Astrocyte of the cerebellum (primary cell): ENCODE measurements around the gene FCRL6.

Experiments used
- DNase-seq: peaks from one replicate; pipeline ENCODE4 v3.0.0-alpha.2; 2011; ENCODE audit warnings: low read depth
- H3K4me3 ChIP-seq: 2 replicates; pipeline ENCODE4 v1.5.1; 2011; ENCODE audit warnings: mild to moderate bottlenecking, low read depth, low read length, moderate library complexity
- CTCF ChIP-seq: IDR thresholded peaks from 2 replicates; pipeline ENCODE4 v1.5.1; 2012; ENCODE audit warnings: low read length, low read depth, moderate library complexity, mild to moderate bottlenecking; ENCODE audit errors: missing control alignments
- in situ Hi-C: cut with HindIII; loops from 2 replicates; pipeline ENCODE4 v1.10.0; 2017; ENCODE audit warnings: low sequenced_read_pairs

Gene FCRL6

GRCh38 chr1:159791031-159791430 is 11.1 kb upstream of the FCRL6 start:
- TF ChIP-seq CTCF: no peak

GRCh38 chr1:159791461-159791860 is 10.7 kb upstream of the FCRL6 start:
- in situ Hi-C loops: loop anchor here (25.0 kb wide), 1 partner anchor 221 kb away; no protein-coding TSS in a partner anchor
- no peak for DNase-seq
- no peak overlapping the region for H3K4me3 ChIP-seq
- TF ChIP-seq CTCF: no peak

More at GRCh38 chr1:159791031-159791430, 11.1 kb upstream of the FCRL6 start:
- in situ Hi-C loops: loop anchor here (25.0 kb wide), 1 partner anchor 221 kb away; no protein-coding TSS in a partner anchor
- no peak for DNase-seq
- H3K4me3 ChIP-seq: no peak overlapping the region

- H3K4me3 ChIP-seq: no peak overlapping the region
- TF ChIP-seq CTCF: no peak
- no peak for DNase-seq
- in situ Hi-C loops: loop anchor here (5.0 to 25.0 kb wide), 2 partner anchors 97 to 217 kb away; no protein-coding TSS in a partner anchor
Measured at GRCh38 chr1:159795534-159795933, 6.6 kb upstream of the FCRL6 start.

GRCh38 chr1:159798893-159799292 is 3.3 kb upstream of the FCRL6 start:
- TF ChIP-seq CTCF: peak; percentile 77
- DNase-seq: peak; percentile 70
- no peak overlapping the region for H3K4me3 ChIP-seq
- in situ Hi-C loops: loop anchor here (5.0 to 25.0 kb wide), 2 partner anchors 93 to 213 kb away; no protein-coding TSS in a partner anchor

GRCh38 chr1:159799446-159799985 is 2.6 kb upstream of the FCRL6 start:
- no peak overlapping the region for H3K4me3 ChIP-seq
- DNase-seq: no peak
- no peak for TF ChIP-seq CTCF
- in situ Hi-C loops: loop anchor here (5.0 to 25.0 kb wide), 2 partner anchors 93 to 213 kb away; no protein-coding TSS in a partner anchor

- in situ Hi-C loops: no loop called here
- DNase-seq: no peak
- no peak for TF ChIP-seq CTCF
- no peak overlapping the region for H3K4me3 ChIP-seq
Measured at GRCh38 chr1:159800177-159800930, 1.8 kb upstream of the FCRL6 start.
